GM21717 (cell line): ENCODE results near the gene RNASE1.

Experiments
- ATAC-seq: cut with Tn5 transposase; IDR thresholded peaks from one replicate; pipeline ENCODE4 v1.9.1; 2021; ENCODE audit warnings: mild to moderate bottlenecking, moderate library complexity; ENCODE audit not compliant: unreplicated experiment

RNASE1 gene

DNA sequence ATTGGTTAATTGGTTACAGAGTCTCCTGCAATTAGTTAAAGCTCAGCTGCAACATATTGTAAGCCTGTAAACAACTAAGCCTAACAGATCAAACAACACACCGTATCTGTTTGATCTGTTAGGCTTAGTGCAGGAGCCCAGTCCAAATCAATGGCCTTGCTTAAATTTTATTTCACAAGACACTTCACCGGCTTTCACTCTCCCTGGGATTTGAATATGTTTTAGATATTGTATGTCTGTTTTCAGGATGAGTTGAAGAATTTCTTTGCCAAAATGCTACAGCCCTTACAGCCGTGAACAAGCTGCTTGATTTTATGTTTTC lies 5.5 kb upstream of the RNASE1 start:
- ATAC-seq, result no peak

DNA sequence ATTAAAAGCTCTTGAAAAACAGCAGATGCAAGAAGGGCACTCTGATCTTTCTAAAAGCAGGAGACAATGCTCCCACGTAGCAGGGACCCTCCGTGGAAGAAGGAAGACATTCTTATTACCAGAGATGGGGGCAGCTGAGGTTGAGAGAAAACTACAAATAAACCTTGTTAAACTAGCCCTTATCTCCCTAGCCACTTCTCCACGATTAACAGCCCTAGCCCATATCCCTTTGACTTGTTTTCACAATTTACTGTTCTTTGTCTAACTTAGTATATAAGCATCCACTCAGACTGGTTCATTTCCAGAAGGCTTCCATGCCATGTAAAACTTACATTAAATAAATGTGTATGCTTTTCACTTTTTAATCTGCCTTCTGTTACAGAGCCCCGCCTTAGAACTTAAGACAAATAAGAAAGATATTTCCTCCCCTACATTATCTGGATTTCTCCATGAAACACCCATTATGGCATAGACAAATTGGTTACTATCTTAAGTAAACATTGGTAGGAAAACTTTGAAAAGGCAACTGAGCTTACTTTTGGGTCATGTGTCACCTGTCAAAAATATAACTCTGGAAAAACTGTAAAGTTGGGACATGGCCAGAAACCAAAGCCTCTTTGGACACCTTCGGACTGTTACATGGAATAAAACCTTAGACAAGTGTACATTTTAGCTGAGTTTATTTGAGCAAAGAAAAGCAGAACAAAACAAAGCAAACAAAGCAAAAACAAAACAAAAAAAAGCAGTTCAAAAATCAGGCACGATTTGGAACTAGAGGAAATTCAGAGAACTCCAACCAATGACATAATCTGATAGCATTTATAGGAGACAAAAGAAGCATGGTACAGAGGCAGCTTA lies 4.9 kb upstream of the RNASE1 start:
- no peak for ATAC-seq

DNA sequence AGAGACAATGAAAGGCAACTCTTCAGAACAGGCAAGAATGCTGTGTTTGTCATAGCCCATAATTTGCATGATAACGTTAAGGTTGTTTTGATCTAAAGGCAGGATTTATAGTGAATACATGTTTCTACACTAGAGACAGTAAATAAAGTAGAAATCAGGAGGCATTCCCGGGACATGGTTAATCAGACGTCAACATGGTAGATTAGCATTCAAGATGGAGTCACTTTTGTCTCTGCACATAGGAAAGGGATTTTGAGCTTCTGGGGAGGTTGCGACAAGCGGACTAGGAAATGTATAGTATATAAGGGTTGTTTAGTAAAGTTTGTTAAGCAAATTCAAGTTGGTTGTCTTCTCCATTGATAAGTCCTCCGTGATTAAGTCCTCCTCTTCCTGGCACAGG lies 2.8 kb upstream of the RNASE1 start:
- ATAC-seq, result no peak

DNA sequence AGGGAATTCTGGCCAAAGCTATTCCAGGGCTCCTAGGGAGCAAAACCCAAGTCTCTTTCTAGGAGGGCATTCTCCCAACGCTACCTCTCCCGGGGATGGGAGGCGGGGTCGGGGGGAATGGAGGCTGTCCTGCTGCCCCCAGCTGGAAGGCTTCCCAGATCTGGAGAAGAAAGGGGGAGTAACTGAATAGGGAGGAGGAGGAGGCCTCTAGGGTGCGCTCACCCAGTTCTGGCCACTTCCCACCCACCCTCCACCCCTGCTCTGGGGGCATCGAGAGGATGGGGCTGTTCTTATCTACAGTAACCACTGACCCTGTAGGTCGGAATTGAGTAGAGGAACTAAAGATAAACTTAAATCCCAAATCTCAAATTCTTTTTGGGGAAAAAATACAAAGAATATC lies 579 bp upstream of the RNASE1 start:
- no peak for ATAC-seq

DNA sequence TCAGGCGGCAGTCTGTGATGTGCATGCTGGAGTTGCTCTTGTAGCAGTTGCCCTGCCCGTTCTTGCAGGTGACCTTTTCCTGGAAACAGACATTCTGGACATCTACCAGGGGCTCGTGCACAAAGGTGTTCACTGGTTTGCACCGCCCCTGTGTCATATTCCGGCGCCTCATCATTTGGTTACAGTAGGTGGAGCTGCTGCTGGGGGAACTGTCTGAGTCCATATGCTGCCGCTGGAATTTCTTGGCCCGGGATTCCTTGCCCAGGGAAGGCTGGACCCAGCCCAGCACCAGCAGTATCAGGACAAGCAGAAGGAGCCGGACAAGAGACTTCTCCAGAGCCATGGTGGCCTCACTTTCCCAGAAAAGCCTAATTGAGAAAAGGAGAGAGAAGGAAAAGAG lies 918 bp downstream of the RNASE1 start:
- ATAC-seq, result no peak

DNA sequence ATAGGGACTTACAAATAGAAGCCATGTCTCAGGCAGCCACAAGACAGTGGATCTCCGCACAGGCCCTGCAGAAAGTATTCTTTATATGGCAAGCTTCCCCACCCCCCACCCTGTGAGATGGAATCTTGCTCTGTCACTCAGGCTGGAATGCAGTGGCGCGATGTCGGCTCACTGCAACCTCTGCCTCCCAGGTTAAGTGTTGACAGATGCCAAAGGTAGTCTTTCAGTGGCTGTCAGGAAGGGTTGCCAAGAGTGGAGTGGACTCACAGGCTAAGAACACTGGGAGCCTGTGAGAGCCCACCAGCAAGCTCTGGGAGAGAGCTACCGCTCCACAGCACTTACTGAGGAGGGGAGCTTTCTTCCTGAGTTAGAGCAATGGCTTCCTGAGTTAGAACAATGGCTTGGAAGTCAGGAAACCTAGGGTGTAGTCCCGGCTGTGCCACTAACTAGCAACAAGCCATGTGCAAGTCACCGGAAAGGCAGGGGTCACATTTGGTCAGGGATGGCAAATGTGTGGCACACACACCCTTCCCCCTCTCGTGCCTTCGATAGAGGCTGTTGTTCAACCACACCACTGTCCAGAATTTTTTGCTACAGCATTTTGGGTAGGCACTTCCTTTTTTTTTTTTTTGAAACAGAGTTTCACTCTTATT lies 2.6 kb downstream of the RNASE1 start:
- ATAC-seq, result no peak

DNA sequence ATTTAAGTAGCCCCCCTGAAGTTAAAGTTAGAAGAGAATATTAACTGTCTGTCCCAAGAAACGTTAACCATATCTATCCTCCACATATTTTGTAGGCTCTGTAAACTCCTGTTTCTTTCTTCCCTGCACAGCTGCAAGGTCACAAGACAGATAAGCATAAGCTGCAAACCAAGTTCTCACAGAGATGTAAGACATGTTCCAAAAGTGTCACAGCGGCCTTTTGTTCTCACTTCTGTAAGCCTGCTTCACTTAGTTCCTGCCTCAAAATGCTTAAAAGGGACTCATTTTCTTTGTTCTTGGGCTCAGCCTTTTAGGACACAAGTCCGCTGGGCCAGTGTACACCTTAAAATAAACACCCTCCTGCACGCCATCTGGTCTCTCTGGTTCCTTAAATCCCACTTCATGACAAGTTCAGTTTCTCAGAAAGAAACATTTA lies 3.2 kb downstream of the RNASE1 start:
- no peak for ATAC-seq

DNA sequence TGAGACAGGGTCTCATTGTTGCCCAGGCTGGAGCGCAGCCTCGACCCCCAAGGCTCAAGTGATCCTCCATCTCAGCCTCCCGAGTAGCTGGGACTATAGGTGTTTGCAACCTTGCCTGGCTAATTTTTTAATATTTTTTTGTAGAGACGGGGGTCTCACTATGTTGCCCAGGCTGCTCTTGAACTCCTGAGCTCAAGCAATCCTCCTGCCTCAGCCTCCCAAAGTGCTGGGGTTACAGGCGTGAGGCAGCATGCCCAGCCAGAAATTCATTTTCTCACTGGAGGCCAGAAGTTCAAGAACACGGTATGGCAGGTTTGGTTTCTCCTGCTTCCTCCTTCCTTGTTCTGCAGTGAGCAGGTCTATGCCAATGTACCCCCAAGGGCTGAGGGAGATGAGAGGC lies 3.7 kb downstream of the RNASE1 start:
- ATAC-seq, result no peak

DNA sequence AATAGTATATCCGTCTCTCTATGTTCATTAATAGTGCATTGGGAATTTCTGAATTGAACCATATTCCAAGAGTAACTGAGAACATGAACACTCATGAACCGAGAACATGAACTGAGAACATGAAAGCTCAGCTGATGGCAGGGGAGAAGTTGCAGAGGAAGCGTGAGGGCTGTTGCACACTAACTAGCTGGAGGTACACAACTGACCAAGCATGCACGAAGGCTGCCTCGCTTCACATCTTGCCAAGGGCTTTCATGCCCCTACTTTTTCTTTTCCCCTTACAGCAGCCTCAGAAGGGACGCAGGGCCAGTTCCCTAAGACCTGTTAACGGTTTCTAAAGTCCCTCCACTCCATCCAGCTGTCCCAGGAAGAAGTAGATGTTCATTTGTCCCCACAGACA lies 4.3 kb downstream of the RNASE1 start:
- no peak for ATAC-seq

DNA sequence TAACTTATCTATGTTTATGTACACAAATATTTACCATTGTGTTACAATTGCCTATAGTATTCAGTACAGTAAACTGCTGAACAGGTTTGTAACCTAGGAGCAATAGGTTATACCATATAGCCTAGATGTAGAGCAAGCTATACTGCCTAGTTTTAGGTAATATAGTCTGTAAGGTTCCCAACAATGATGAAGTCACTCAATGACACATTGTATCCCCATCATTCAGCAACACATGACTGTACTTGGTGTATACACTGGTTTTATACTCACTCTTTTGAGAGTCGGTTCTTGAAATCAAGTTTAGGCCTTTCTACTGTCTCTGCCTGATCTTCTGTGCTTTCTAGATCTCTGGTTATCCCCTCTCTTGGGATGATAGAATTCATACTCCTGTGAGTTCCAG lies 5.5 kb downstream of the RNASE1 start:
- no peak for ATAC-seq

DNA sequence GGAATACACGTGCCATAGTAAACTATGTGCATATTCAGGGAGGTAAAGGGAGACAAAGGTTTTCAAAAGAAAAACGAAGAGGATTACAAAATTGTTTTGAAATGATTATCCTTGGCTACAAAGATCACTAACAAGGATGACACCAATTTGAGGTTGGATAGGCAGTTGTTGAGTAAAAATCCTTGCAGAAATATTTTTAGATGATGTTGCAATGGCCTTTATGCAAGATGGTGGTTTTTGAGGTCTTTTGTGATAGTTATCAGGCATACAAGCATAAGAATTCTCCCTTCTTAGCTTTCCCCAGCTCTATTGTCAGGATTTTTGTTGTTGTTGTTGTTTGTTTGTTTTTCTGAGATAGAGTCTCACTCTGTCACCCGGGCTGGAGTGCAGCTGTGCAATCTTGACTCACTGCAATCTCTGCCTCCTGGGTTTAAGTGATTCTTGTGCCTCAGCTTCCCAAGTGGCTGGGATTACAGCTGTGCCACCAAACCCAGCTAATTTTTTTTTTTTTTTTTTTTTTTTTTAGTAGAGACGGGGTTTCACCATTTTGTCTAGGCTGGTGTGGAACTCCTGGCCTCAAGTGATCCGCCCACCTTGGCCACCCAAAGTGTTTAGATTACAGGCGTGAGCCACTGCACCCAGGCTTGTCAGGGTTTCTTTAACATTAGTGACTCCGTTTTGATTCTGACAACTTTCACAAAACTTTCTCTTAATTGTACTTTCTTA lies 7.8 kb downstream of the RNASE1 start:
- ATAC-seq, result no peak

DNA sequence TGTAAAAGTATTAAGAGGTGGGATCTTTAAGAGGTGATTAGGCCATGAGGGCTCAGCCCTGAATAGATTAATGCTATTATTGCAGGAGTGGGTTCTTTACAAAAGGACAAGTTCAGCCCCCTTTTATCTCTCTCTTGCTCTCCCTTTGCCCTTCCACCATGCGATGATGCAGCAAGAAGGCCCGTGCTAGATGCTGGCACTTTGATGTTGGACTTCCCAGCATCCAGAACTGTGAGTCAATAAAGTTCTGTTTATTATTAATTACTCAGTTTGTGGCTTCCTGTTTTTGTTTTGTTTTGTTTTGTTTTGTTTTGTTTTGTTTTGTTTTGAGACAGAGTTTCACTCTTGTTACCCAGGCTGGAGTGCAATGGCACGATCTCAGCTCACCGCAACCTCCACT lies 10.1 kb downstream of the RNASE1 start:
- no peak for ATAC-seq

DNA sequence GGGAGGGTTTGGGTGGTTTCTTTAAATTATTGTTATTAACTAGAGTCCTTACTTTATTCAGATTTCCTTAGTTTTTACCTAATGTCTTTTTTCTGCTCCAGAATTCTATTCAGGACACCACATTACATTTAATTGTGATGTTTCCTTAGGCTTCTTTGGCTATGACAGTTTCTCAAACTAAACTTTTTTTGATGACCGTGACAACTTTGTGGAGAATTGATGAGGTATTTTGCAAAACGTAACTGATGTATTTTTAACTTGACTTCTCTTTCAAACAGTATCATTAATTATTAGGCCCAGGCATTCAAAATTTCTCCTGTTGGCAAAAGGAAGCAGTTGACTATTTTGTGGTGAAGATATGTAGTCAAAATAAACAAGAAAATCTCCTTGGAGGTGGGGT lies 11.0 kb downstream of the RNASE1 start:
- ATAC-seq, result no peak

DNA sequence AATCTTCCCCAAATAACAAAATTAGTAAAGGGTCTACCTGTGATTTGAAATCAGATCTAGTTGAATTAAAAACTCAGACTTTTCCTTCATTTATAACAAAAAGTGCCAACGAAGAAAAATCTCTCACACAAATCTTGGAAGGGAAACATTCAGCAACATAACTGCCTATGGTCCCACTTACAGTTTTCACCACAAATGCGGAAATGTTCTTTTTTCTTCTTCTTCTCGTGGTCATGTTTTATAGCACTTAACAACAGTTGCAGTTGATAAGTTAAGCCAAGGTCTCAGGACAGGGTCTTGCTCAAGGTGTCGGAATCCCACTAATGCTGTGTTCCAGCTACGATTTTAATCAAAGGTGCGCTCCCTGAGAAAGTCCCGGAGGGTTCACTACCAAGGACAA lies 11.5 kb downstream of the RNASE1 start:
- no peak for ATAC-seq

DNA sequence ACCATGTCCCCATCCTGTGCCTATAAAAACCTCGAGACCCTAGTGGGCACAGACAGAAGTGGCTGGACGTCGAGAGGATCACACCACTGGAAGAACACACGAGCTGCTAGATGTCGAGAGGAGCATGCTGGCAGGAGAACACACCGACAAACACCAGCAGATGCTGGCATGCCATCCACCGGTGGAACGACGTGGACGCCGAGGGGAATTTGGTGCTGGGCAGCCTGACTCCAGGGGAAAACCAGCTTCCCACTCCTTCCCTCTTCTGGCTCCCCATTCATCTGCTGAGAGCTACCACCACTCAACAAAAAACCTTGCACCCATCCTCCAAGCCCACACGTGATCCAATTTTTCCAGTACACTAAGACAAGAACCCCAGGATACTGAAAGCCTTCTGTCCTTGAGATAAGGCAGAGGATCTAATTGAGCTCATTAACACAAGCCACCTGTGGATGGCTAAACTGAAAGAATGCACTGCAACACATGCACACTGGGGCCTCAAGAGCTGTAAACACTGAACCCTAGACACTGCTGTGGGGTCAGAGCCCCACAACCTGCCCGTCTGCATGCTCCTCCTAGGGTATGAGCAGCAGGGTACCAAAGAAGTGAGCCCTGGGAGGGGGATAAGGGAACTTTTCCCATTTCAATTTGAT lies 12.1 kb downstream of the RNASE1 start:
- ATAC-seq, result no peak

DNA sequence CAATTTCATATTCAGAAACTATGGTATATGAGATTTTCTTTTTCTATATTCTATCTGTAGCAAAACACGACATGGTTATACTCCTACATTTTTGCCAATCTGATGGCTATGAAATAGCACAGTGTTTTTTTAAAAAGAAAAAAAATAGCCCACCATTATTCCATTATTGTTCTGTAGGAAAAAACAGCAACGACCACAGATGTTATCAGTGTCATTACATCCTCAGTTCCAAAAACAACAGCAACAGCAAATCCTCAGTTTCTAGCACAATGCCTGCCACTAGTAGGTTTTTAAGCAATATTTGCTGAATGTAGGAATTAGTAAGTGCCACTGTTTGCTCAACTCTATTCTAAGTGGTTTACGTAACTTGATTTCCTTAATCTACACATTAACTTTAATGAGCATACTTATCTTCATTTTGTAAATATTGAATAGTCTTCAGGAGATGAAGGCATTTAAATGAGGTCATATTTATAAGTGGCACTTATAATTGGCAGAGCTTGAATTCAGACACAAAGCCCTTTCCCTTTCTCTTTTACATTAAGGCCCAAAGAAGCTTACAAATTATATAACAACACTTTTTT lies 13.3 kb downstream of the RNASE1 start:
- no peak for ATAC-seq

DNA sequence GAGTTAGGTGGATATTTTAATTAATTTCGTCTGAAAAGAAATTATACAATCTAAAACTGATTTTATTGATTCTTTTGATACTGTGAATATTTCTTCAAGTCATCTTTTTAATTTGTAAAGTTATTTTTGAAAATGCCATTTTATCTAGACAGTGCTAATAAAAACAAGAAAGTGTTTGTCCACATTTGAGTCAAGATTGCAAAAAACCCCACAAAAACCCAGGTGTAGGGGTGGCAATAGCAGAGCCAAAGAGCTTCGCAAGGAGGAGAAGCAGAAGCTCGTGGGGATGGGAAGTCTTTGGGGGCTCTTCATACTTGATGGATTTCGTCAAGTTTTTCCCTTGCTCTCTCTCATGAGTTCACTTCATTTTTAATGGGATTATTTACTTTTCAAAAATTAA lies 15.6 kb downstream of the RNASE1 start:
- ATAC-seq, result no peak

DNA sequence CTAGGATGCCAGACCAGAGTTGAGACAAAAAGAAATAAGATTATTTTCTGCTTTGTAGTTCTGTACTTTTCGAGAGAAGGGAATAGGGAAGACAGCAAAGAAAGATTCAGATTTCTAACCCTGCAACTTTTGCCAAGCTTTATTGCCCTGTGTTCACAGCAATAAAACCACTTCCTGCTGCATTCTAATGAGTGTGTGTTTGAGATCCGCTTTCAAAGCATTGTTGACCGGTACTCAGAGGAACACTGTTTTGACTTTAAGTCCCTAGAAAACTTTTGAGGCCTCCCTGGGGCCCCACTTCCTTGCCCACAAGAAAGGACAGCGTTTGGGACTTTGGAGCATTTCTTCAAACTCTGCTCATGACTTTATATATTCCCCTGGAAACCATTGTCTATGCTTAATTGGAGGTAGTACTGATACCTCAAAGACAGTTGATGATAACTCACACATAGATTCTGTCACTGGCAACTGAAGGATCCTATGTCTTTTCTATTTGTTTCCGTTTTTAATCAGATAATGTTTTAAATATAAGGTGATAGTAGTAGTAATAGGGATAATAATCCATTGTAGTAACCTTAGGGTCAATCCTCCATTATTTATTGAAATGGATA lies 20.3 kb downstream of the RNASE1 start:
- ATAC-seq, result no peak

DNA sequence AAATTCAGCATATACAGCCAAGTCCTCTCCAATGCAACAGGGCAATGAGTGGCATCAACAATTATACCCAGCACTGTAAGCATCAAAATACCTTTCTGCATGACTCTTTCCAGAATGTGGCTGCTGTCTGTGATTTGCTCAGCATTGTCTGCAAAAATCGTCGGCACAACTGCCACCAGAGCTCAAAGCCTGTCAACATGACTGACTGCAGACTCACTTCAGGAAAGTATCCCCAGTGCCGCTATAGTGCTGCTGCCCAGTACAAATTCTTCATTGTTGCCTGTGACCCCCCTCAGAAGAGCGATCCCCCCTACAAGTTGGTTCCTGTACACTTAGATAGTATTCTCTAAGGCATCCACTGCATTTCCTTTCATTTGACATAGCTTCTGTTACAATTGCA lies 20.8 kb downstream of the RNASE1 start:
- ATAC-seq, result no peak

DNA sequence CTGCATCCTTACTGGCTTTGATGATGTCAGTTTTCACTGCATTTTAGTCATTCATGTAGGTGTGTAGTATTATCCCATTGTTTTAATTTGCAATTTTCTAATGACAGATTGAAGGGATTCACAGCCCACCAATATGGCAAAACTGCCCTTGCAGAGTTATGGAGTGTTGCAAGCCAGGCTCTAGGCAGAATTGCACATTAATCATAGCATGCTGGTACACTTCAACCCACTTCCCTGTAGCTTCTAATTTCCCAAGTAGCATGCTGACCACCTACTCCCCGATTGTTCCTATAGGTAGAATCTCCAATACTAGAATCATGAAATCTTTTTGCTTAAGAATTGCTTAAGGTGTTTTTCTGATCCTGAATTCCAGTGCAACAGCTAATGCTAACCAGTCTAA lies 26.7 kb downstream of the RNASE1 start:
- ATAC-seq, result no peak

DNA sequence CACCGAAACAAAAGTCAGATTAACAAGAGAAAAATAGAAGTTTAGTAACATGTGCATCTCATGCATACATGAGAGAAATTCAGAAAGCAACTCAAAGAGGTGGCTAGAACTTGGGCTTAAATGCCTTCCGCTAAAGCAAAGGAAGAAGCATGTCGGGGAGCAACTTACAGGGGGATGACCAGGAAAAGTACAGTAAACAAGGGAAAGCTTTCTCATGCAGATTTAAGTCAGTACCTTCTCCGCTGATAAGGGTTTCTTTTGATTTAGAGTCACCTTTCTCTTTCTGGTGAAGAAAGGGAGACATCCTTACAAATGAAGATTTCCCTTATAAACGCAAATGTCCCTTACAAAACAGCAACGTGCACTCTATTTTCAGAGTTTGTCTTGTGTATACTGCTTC lies 27.6 kb downstream of the RNASE1 start:
- no peak for ATAC-seq
